Stimulated activated CD8-positive, alpha-beta memory T cell treated with anti-CD3 and anti-CD28 coated beads, Interleukin-4, amount 100 ng/mL, for 48 hours (primary cell): ENCODE measurements around the gene LRRC59.
"Not testable (repeated sequence)": the region's sequence is repeated elsewhere in the genome, so short reads cannot be mapped to it uniquely, and the experiment has no call there.

Experiments
- DNase-seq: peaks from one replicate; pipeline ENCODE4 v3.0.0-alpha.2; 2020

The LRRC59 gene

DNA sequence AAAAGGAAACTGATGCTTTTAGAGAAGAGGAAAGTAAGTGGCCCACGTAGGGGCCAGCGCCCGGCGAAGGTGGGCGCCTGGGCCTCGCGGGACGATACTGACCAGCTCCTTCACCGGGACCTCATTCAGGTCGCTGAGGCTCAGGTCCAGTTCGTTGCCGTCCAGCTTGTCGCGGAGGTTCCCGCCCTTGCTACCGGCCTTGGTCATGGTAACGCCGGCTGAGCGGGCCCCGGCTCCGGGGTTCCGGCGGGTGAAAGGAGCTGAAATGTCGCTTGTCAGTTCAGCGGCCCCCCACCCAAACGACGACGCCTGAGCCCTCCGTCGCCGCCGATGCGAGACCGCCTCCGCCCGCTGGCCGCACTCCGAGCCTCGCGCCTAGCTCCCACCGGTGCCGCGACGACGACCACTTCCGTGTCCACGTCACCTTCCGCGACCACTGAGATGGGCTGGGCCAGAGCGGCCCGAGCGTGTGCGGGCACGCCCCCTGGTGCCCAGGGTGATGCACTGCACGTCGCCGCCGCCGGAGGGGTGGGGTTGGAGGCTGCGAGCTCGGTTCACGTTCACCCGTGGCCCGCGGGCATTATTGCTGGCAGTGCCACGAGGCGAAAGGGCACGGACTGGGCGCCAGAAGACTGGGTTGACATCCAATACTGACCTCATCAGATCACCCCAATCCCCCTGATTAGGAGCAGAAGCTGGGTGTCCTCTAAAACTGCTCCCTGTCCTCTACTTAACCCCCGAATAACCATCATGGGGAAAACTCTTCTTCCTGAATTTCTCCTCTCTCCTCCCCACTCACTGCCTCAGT lies at the start of gene LRRC59:
LRRC59 (minus strand) TSS at position 413 of the 808 bp plus-strand sequence; CDS start at position 207, 206 bp downstream.
- DNase-seq, result peak; percentile 97

DNA sequence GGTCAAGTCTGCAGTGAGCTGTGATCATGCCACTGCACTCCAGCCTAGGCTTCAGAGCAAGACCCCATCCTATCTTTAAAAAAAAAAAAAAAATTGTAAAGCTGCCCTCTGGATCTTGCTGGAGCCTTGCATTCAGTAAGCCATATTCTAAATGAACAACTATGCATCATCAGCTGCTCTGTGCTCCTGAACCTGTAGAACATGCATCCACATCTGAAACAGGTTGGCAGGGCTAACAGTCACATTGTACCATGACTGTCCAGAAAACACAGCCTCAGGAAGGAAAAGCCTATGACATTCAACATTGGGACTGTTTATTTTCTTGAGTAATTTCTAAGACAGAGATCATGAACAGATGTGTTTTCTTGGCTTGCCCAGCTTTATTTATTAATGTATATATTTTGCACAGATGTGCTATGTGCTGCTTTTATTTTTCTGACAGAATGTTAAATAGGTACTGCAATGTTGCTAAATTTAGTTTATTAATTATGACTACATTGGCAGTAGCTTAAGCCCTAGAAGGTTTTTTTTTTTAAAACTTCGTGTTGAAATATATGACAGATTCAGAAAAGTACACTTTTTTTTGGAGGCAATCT lies 48.5 kb upstream of the LRRC59 start:
- DNase-seq, result no peak

DNA sequence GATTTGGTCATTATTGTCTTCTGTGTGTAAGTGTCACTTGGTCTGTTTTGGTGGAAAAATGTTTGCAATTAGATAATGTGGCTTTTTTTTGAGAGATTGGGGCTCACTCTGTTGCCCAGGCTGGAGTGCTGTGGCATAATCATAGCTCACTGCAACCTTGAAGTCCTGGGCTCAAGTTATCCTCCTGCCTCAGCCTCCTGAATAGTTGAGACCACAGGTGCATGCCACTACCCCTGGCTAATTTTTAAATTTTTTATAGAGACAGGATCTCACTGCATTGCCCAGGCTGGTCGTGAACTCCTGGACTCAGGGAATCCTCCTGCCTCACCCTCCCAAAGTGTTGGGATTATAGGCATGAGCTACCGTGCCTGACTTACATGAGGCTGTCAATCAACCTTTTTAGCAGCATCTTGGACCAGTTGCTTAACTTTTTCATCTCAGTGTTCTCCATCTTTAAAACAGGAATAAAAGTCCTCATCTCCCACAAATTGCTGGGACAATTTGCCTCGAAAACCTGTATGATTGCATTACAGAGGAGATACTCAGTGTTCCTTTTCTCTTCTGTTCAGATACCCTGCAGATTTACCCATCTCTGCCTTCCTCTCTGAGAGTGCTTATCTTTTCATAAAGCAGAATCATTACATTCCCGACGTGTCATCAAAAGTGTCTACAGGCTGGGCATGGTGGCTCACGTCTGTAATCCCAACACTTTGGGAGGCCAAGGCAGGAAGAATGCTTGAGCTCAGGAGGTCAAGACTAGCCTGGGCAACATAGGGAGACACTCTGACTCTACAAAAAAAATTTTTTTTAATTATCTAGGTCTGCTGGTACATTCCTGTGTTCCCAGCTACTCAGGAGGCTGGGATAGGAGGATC lies 47.8 kb upstream of the LRRC59 start:
- no peak for DNase-seq

DNA sequence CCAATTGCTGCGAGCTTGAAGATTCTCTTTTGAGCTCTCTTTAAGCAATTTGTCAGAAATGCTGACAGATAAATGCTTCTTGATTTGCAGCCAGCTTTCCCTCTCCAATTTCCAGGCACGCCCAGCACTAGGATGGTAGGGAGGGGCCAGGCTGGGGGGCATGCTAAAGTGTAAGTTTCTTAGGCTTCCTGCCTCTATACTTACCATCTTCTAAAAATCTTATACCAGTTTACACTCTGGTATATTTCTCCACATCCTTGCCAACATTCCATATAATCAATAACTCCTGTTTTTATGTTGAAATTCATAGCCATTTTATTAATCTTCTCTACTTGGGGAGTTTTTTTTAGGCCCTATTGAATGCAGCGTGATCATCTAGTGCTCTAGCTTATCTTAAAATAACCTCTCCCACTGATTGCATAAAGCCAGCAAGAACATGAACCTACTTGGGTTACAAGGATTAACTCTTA lies 46.2 kb upstream of the LRRC59 start:
- DNase-seq, result no peak

DNA sequence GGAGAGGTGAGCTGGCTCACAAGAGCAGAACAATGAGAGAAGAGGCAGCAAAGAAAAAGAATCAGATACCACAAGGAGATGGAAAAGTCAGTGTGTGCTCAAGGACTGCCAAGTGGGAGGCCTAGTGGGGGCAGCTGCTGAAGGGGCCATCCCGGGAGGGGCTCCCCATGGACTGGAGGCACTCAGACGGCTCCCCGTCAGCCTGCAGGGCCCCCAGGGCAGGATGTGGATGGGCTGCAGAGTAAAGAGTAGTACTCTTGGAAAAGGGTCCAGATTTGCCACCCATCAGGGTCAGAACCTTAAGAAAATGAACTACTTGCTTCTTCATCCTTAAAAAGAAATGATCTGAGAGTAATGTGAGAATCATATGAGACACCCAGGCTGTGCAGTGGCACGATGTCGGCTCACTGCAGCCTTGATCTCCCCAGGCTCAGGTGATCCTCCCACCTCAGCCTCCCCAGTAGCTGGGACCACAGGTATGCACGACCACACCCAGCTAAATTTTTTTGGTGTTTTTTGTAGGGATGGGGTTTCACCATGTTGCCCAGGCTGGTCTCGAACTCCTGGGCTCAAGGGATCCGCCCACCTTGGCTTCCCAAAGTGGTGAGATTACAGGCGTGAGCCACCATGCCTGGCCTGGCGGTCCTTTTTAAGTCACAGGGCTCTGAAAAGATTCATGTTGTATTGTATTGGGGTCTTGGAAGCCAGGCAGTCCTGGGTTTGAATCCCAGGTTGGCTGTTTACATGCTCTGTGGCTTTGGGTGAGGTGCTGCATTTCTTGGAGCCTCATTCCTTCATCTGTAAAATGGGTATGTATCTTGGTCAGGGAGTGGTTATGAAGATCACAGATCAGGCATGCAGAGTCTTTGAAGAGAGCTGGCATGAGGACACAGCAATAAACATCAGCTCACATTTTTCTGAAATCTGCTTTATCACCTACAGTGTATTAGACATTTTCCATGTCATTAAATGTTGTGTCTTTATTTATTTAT lies 43.8 kb upstream of the LRRC59 start:
- DNase-seq, result no peak

DNA sequence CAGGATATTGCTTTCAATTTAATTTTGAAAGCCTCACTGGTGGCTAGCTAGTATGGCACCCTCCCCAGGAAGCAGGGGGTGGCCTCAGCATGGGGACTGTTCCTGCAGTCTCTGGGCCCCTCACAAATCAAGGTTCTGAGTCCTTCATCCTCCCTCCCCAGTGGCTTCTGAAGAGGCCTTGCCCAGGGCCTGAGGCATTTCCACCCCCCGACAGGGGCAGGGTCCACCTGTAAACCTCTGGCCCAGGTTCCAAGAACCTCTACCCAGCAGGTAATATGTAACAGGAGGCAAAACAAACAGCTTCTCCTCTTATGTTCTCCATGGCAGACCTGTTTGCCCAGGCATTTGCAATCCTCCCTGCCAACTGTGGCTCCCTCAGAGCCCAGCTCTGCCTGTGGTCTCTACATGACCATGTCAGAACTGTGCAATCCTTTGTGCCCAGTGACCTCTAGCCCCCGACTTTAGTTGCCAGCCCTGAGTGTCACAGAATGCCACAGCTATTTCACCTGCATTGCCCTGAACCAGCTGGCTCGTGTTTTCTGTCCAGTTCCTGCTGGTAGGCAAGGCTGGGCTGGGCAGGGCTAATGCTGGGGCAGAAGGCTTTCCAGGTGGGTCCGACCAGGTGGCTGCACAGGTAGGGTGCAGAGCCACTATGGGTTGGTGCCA lies 43.0 kb upstream of the LRRC59 start:
- DNase-seq, result no peak

DNA sequence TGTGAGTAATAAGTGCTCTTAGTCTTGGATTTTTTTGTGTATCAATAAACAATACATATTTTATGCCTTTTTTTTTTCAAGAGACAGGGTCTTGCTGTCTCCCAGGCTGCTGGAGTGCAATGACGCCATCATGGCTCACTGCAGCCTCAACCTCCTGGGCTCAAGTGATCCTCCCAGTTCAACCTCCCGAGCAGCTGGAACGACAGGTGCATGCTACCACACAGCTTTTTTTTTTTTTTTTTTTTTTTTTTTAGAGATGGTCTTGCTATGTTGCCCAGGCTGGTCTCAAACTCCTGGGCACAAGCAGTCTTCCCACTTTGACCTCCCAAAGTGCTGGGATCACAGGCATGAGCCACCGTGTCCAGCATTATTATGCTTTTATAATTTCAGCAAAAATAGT lies 41.7 kb upstream of the LRRC59 start:
- no peak for DNase-seq

DNA sequence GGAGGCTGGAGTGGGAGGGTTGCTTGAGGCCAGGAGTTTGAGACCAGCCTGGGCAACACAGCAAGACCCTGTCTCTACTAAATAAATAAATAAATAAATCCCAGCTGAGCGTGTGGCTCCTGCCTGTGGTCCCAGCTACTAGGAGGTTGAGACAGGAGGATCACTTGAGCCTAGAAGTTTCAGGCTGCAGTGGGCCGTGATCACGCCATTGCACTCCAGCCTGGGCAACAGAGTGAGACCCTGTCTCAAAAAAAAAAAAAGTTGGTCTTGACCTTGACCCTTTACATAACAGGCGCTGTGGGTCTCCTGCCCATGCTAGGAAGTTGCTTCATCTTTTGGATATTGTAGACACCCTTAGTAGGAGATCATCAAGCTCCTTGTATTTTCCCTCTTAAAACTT lies 40.1 kb upstream of the LRRC59 start:
- no peak for DNase-seq

DNA sequence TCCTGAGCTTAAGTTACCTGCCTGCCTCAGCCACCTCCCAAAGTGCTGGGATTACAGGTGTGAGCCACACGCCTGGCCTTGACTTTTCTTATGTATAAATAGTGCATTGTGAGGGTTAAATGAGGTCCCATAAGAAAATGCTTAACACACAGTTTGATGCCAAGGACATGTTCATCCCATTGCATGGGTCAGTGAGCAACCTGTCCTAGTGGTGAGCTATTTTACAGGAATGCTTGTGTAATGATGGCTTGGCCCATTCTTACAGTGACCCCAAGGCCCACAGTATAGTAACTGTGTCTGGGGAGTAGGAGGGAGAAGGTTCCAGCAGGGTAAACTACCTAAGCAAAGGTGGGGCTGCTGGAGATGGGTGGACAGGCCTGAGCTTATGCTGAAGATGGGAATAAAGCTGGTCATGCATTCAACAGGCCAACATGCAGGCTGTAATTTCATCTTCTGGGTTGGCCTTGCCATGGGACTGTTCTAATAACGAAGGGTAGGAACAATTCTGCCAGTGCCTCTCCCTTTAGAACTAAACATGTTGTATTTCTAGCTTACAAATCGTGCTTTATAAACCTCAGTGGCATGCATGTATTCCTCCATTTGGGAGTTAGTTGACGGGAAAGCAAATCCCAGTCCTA lies 34.9 kb upstream of the LRRC59 start:
- DNase-seq, result no peak

DNA sequence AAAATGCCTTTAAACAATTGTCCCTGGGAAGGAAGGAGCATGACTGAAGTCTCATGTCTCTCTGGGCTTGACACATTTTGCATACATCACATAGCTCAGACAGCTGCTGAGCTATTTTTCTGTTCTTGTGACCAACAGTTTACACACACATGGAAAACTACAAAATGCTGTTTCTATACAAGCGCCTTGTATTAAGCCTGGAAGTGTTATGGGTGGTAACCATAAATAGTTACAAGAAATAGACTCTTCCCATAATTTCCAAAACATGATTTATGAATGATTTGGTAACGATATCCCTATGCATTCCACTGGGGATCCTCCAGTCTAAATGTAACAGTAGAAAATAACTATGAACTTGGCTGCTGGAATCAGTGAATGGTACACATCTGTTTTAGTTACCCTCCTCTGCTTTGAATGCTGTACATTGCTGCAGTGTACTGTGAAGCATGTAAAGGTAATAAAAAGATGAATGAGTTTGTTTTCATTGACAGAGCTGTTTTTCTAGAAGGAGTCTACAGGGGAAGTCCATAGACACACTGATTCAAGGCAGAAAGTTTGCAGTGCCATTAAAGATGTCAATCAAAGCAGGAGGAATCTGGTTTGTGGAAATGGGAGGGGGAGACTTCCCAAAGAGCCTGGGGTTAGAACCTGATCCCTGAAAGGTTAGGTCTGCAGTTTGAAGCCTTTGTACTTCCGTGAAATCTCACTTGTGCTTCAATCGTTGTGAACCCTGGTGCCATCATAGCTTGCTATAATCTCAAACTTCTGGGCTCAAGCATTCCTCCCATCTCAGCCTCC lies 33.7 kb upstream of the LRRC59 start:
- no peak for DNase-seq

DNA sequence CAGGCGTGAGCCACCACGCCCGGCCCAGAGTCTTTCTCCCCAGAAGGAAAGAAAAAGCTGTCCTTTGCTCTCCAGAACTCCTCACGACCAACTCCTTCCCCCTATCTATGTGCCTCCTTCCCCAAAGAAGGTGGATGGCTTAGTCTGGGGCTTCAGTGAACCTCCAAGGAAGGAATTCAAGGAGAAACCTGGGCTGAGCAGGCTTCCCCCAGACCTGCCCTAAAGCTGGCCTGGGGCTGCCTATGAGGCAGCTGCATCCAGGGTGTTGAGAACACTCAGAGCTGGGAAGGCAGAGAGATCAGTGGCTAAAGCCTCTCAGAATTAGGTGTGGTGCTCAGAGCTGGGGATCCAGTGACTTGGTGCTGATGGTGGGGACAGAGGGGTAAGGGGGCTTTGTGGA lies 32.5 kb upstream of the LRRC59 start:
- no peak for DNase-seq

DNA sequence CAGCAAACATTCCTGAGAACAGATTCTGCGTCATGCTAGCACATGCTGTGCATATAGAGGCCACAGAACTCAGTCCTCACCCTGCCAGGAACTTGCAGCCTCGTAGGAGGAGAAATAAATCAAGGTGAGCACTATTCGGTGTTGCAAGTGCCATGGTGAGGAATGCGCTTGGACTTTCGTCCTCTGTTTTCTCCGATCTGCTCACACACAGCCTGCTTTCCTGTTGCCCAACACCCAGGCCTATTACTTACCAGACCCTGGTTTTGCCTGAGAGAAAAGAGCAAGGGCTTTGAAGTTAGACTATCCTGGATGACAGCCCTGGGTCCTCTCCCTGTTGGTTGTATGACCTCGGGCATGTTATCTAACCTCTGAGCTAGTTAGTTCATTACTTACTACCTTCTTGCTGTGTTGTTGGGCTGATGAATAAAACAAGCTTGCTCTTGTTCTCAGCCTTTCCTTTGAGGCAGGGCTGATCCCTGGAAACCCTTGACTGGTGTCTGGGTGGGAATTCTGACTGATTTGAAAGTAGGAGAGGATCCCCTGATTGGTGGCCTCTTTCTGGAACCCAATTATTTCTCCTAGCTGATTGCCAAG lies 31.6 kb upstream of the LRRC59 start:
- DNase-seq, result no peak

DNA sequence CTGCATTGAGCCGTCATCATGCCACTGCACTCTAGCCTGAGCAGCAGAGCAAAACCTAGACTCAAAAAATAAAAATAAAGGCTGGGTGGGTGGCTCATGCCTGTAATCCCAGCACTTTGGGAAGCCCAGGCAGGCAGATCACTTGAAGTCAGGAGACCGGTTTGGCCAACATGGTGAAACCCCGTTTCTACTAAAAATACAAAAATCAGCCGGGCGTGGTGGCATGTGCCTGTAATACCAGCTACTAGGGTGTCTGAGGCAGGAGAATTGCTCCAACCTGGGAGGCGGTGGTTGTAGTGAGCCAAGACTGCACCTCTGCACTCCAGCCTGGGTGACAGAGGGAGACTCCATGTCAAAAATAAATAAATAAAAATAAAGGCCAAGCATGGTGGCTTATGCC lies 30.8 kb upstream of the LRRC59 start:
- not testable (repeated sequence) for DNase-seq

DNA sequence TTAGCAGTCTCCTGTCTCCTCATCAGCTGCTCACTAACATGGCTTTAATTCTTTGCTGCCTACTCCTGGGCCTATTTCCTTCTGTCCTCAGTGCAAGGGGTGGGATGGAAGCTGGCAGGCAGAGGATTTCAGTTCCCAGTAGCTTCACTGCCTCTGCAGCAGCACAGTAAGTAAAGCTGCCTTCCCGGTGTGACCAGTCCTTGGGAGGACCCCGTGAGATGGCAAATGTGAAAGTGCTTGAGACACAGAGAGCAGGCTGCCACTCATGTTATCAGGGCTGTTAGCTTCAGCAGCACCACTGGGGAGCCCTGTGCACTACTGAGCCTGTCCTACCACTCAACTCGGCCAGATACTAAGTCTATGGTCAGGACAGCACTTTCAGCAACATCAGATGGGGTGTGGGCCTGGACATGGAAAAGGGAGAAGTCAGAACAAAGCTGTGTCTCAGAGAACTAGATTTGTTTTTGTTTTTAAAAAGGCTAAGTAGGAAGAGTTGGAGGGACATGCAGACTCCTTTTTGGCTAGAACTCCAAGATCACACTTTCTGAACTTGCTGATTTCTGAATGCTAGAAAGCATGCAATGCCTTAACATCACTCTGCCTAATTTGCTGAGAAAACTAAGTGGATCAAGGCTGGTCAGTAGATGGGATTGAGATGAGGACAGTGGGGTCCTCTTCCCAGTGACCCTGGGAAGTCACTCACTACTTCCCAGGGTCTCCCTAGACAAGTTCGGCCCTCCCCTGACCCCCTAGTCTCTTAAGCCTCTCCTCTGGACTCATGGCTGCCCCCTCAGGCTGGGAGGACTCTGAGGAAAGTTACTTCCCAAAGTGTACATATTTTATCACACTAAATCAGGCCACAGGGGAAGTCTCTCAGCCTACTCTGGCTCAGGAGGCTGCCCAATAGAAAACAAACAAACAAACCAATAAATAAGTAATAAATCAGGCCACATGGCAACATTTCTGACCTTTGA lies 29.8 kb upstream of the LRRC59 start:
- peak; percentile 52 for DNase-seq

DNA sequence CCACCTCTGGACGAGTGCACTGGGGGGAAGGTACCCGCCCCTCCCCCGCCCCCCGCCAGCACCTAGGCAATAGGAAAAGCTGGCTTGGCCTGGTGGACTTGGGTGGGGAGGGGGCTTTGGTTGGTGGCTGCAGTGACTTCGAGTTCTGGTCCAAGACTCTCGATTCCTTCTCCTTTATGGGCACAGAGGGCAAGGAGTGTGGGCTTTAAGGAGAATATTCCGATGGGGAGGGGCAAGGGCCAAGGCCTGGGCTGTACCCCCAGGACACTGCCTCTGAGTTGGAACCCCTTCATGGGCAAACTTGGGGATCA lies 29.1 kb upstream of the LRRC59 start:
- DNase-seq, result no peak

DNA sequence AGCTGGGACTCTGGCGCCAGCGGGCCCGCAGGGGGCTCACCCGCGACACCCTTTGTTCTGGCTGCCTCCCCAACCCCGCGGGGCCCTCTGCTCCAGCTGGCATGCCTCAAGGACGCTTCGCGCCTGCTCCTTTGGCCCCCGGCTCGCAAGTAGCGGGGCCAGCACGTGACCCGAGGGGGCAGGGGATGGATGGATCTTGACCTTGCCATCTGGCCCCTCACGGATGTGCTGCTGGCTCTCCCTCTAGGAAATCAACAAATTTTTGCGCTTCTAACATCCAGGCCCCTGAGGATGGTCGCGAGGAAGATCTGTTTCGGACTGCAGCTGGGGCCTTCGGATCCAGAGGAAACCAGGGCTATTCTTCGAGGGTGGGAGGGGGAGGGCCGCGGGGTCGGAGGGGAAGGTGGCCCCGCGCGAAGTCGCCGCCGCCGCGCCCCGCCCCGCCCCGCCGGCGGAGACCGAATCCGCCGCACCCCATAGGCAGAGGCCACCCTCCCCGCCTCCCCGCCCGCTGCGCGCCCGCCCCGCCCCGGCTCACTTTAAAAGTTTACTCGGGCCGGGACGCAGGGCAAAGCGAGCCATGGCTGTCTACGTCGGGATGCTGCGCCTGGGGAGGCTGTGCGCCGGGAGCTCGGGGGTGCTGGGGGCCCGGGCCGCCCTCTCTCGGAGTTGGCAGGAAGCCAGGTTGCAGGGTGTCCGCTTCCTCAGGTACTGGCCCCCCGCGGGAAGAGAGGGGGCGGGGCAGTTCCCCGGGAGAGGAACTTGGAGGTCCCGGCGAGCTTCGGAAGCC lies 28.6 kb upstream of the LRRC59 start, which contains the start of gene ACSF2:
ACSF2 (plus strand) TSS at position 537 of the 790 bp plus-strand sequence; CDS start at position 581, 44 bp downstream.
- DNase-seq, result peak; percentile 82

DNA sequence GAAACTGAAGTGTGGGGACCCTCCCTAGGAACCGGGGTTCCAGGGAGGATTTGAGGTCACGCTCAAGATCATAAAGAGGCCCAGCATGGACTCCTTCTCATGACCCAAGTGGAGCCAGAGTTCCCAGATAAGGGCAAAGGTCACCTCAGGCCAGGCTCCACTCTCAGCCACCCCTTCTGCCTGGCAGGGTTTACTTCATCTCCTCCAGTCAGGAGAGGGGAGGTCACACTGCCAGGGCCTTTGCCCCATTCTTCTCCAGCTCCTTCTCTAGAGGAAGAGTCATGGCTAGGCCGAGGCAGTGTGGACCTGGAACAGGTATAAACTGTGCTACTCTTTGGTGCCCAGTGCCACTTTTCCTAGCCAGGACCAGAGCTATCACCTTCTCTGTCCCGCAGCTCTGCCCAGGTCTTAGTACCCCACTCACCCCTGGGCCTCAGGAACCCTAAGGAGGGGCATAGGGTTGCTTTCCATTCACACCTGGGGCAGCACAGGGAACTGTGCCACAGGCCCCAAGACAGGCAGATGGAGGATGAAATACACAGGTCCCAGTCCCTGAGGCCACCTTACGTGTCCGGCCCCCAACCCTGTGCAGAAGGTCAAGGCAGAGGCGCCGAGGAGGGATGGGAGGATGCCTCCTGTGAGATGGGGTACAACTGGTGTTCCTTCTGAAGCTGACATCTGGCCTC lies 27.8 kb upstream of the LRRC59 start:
- no peak for DNase-seq
